Measurements from ENCODE around the gene PTPDC1.

Gene PTPDC1

DNA sequence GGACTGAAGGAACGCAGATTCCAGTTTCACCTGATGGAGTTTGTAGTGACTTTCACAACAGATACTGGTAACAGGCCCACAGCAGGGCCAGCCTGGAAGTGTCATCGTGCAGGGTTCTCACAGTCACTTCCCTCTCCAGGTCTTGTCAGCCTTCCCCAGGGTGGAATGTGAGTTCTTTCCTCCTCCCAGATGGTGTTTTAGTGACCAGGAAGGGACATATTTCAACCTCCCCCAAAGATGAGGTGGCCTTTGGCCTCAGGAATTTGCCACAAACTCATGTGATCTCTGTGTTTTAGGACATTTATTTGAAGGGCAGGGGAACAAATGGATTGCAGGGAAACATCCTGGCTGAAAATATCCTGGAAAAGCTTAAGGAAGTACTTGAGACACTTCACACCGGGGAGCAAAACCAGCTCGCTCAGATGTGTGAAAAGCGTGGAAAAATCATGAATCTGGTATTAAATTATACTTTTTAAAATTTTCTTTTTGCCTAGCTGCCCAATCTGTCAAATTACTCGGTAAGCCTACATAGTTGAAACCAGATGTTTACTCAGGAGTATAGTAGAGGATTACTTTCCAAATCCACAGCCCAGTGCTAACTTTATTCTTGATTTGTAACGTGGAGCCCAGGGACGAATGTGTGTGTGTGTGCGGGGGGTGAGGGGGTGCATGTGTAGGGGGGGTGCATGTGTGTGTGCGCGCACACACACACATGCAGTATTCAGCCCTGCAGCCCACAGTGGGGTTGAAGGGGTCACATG is 66.8 kb downstream of the PTPDC1 start:
- no peak for TF ChIP-seq Cebpa-rat (IDR thresholded peaks at IDR 0.05)
- H3K4me3 ChIP-seq = no peak overlapping the region
- peaks cover 18% of the 10 kb centered on the region for H3K9me3 ChIP-seq
- peaks cover 38% of the 10 kb centered on the region for H3K4me1 ChIP-seq
- H4K20me1 ChIP-seq = no peaks in the 10 kb centered on the region
- no peak overlapping the region for H3K9ac ChIP-seq
- peak overlapping the region; percentile 82 for H3K4me2 ChIP-seq
- no peaks in the 10 kb centered on the region for H3K27me3 ChIP-seq
- no peaks in the 10 kb centered on the region for H3K36me3 ChIP-seq
- 0 out of 2 replicates have a peak overlapping the region, but pooled peaks have one; percentile 46 for H3K27ac ChIP-seq

DNA sequence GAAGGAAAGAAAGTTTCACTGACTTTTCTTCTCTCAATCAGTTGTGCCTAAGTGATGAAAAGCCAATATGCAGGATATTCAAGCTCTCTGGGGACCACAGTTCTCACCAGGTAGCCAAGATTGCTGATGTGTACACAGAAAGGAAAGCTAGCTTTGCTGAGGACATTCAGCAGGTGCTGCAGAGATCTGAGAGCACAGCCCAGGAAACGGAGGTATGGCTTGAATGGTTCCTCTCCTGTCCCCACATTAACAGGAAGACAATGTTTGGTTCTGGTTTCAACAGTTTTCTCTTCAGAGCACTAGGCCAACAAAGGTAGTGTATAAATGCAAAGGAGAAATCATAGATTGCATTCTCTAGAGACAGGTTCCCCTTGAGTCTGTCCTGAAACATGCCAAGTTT is 69.6 kb downstream of the PTPDC1 start:
- Histone ChIP-seq H3K36me3 (no peaks in the 10 kb centered on the region), H3K9ac (no peak overlapping the region), H3K4me3 (no peak overlapping the region), H4K20me1 (no peaks in the 10 kb centered on the region), H3K4me1 (peaks cover 53% of the 10 kb centered on the region), H3K27ac (no peak overlapping the region), H3K27me3 (no peaks in the 10 kb centered on the region), H3K9me3 (peaks cover 18% of the 10 kb centered on the region), H3K4me2 (peak overlapping the region; percentile 46)
- TF ChIP-seq Cebpa-rat (IDR thresholded peaks at IDR 0.05) = no peak

DNA sequence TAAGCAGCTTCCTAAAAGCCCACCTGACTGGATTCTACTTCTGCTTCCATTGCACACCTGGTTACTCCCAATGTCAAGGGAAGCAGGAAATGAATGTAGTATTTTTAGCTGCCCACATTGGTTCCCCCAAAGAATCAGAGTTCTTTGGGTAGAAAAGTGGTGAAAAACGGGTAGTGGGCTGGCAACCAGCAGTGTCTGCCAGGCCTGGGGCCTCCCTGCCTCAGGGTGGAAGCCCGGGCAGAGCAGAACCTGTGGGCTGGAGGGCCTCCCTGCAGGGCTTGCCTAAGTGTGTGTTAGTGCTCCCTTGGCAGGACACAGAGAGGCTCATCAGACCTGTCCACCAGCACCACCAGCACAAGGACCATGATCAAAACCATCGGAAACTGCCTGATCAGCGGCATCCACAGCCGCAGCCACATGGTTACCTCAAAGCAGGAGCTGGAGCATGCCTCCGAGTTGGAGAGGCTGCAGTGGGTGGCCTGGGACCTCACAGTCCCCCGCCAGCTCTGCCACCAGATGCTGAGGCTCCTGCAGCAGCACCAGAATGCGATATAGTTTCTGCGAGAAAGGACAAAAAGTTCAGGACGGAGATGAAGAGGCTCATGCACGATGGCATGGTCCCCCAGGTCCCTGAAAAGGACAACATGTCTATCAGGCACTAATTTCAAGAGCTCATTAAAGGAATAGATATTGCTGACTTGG is 72.2 kb downstream of the PTPDC1 start:
- Histone ChIP-seq H3K9me3 (peaks cover 18% of the 10 kb centered on the region), H4K20me1 (no peaks in the 10 kb centered on the region), H3K27ac (peak overlapping the region; percentile 49; the same call in 1 of the 2 replicates), H3K27me3 (no peaks in the 10 kb centered on the region), H3K4me1 (peaks cover 41% of the 10 kb centered on the region), H3K9ac (no peak overlapping the region), H3K4me3 (no peak overlapping the region), H3K36me3 (no peaks in the 10 kb centered on the region), H3K4me2 (peak overlapping the region; percentile 53)
- TF ChIP-seq Cebpa-rat (IDR thresholded peaks at IDR 0.05) = no peak

DNA sequence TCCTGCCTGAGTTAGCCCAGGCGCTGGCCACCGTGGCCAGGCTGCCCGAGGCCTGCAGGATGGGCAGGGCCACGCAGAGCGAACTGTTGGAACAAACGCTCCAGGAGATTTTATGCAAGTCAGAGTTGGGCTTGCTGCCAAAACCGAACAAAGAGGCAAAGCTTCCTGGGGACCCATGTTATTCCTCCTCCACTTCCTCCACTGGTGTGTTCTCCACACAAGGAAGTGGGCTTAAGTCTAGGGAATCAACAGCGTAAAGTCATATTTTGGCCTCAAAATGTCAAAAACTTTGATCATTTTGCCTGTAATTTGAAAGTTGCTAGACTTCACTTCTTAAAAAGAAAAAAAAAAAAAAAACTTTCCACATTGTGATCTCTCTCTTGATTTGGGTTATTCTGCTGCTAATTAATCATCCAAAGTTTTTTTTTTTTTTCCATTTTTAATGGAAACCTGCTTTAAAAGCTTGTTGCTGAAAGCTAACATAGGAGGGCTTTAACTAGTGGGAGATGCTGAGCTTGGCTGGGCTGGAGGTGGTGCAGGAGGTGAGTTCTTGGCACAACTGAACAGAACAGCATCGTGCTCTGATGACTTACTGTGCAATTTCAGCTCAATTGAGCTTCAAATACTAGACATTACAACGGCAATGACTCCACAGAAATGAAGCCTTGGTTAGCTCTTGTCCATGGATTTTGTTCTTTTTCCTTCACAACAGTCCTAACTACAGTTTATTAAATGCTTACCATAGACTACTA is 73.0 kb downstream of the PTPDC1 start:
- peak overlapping the region; percentile 53 for H3K4me2 ChIP-seq
- no peak overlapping the region for H3K4me3 ChIP-seq
- H3K27ac ChIP-seq = peak overlapping the region; percentile 49; the same call in 1 of the 2 replicates
- peaks cover 39% of the 10 kb centered on the region for H3K4me1 ChIP-seq
- H3K27me3 ChIP-seq = no peaks in the 10 kb centered on the region
- H3K9me3 ChIP-seq = peaks cover 18% of the 10 kb centered on the region
- H3K9ac ChIP-seq = no peak overlapping the region
- H4K20me1 ChIP-seq = no peaks in the 10 kb centered on the region
- H3K36me3 ChIP-seq = no peaks in the 10 kb centered on the region
- no peak for TF ChIP-seq Cebpa-rat (IDR thresholded peaks at IDR 0.05)
